Activated CD8-positive, alpha-beta memory T cell treated with anti-CD3 and anti-CD28 coated beads, Interleukin-2, amount 50 U/mL, for 1 hour (primary cell): ENCODE results near the gene CDH13.

Experiments used
- DNase-seq: peaks from one replicate; pipeline ENCODE4 v3.0.0-alpha.2; 2020; ENCODE audit errors: extremely low read depth

Gene CDH13

DNA sequence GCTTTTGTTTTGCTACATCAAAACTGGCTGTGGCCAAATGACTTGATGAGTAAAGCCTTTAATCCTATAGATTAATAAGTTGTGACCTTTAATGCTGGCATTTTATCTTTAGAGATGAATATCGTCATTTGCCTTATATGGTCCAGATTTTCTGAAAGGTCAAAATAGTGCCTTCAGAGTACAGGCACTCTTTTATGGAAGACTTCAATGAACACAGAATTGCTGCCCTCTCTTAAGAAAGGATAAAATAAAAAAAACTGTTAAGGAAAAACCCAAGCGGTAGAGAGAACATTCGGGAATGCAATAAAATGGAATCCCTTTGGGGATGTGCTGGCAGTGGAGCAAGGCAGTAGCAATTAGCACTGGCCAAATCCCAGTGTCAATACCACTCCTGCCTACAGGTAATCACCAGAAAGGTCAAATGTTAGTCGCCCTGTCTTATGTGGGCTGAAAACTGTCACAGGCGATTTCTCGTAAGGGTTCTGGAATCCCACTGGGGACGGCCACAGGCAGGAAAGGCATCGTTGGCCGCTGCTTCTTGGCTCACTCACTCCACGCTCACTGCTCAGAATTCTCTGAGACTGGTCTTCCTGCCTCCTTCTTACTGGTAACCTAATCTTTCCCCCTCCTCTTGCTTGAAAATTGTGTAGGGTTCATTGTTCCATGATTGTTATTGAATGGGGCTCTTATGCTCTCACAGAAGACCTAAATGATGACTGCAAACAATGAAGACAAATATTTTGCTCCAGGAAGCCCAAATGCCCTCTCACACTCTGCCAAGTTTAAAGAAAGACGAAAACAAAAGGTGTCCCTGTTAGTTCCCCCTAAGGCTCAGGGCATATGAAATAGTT, 1135.6 kb downstream of the CDH13 start:
- no peak for DNase-seq

DNA sequence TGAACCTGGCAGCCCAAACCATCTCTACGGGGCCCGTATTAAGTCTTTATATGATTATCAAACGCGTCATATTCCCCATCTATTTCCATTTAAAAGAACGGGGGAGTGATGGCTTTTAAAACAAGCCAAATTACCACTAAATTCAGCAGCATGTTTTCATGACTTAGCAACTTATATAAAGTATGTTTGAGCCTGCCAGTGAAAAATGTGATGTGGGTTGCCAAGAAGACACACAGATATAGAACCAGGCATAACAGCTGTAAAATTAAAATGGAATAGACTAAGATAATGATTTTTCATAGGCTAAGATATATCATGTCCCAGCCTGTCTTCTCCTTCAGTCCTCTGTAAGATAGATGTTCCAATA, 1136.2 kb downstream of the CDH13 start:
- no peak for DNase-seq

DNA sequence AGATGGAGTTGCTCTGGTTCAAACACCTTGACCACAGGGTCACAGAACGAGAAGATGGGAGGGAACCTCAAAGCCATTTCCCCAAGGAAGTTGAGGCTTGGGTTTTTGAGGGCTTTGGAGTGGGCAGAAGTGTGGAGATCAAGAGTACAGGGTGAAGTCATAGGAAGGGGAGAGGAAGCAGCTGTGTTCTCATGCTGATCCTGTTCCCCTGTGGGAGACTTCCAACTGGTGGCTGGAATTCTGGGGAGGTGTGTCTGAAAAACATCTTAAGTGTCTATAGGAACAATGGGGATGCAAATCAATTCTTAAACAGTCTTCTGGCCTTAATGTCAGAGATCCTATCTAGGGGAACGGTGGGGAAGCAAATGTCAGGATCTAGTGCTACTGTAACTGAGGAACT, 1142.2 kb downstream of the CDH13 start:
- no peak for DNase-seq

DNA sequence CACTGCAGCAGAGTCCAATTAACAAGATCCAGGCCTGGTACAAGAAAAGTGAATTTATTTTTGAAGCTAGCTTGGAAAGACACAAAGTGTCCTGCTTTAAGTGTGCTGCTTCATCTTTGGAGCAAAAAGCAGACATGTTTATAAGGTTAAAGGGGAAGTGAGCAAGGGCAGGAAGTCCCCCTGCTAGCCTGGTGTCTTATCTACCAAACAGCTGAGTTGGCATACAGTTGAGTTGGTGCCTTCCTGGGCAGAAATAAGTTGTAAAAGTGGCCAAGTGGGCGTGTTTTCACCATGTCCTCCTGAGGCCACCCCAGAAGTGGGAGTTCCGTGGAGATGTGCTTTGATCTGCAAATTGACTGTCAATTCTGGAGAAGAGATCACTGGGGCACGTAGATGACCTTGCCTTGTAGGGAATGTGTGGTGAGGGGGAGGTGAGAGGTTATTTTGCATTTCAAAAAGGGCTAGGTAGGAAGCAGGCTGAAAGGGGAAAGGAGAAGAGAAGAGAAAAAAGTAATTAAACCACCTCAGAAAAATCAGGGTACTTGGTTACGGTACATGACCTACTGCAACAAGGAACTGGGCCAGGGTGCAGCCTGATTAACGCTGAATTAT, 1142.7 kb downstream of the CDH13 start:
- DNase-seq = no peak

DNA sequence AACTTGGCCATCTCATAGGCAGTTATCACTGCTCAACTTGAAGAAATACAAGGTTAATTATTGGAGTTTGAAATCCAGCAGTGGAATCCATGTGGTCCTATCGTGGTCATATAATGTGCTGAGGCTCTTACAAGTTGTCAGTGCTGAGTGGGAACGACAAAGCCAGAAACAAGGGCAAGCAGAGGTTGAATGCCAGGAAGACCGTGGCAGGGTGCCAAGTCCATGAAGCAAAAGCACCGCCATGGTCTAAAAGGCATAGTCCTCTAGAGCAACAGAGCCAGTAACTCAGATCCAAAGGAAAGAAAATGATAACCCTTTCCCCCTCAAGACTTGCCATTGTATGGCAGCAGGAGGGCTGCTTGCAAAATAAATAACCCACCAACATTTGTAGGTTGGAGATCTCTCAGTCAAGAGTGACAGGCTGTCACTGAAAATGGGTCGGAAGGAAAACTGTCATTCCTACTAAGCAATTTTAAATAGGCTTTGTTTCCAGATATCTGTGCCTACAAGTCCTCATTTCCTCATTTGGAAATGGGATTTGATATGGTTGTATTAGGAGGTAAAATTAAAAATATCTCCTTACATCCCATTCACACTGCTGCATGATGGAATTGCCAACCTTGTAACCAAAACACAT, 1144.7 kb downstream of the CDH13 start:
- DNase-seq = no peak

DNA sequence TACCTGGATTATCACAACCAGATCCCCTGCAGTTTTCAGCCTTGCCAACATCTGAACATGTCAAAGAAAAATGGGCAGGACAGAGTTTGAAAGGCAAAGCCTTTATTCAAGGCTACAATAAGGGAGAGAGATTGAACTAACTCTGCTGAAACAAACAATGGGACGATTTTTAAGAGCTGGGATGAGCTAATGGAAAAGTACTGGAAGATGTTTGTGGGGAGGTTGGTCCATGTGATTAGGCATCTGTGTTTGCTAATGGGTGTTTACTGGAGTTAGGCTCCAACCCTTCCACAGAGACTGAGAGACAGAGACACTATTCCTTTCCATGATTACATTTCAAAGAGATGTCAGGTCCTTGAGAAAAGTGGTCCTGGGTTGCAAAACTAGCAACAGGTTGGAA, 1146.0 kb downstream of the CDH13 start:
- no peak for DNase-seq

DNA sequence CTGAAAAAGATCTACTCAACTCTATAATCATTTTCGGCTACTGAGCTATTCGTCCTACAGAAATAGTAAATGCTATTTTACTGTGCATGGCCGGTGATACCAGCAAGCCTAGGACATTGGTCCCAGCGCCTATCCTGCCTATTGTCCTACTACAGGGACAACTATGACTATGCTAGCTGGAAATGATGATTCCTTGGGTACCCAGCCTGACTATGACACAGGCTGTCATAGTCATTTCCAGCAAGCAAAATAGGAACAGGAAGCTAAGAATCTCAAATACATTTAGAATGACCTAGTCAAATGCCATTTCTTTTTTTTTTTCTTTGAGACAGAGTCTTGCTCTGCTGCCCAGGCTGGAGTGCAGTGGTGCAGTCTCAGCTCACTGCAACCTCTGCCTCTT, 1147.3 kb downstream of the CDH13 start:
- DNase-seq = no peak

DNA sequence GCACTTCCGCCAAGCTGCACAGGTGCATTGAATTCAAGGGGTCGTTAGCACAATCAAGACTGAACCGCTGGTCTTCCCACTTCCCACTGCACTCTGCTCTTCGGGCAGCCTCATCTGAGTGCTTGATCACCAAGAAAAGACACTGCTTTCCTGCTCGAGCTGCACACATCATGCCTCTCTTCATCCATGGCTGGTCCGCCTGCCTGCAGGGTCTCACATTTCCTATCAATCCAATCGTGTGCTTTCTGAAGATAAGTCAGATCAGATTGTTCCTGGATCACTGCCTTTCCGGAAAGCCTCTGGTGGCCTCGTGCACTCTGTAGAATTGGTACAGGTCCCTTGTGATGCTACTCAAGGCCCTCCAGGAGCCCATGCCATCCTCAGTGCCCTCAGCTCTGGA, 1150.2 kb downstream of the CDH13 start:
- DNase-seq = no peak

DNA sequence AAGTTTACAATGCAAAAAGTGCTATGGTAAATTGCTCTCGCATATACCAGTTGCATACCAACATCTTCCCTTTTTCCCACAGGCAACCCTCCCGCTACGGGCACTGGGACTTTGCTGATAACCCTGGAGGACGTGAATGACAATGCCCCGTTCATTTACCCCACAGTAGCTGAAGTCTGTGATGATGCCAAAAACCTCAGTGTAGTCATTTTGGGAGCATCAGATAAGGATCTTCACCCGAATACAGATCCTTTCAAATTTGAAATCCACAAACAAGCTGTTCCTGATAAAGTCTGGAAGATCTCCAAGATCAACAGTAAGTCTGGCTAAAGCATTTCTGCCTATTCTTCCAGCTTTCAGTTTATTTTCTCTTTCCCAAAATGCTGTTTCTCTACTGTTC, 1153.1 kb downstream of the CDH13 start:
- DNase-seq = no peak

DNA sequence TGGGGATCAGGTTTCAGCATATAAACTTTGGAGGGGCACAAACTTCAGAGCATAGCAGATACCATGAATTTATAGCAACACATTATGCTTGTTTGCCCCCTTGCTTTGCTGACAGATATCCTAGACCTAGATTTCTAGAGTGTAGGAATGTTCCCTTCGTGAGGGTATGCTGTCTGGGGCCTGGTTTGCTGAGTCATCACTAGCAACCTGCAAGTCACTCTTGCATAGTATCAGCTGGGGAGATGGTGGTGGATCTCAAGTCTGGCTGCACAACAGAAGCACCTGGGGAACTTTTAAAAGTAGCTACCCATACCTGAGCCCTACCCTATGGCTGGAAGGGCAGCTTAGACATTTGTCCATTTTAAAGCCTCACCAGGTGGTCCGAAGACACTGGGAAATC, 1158.7 kb downstream of the CDH13 start:
- DNase-seq = no peak

DNA sequence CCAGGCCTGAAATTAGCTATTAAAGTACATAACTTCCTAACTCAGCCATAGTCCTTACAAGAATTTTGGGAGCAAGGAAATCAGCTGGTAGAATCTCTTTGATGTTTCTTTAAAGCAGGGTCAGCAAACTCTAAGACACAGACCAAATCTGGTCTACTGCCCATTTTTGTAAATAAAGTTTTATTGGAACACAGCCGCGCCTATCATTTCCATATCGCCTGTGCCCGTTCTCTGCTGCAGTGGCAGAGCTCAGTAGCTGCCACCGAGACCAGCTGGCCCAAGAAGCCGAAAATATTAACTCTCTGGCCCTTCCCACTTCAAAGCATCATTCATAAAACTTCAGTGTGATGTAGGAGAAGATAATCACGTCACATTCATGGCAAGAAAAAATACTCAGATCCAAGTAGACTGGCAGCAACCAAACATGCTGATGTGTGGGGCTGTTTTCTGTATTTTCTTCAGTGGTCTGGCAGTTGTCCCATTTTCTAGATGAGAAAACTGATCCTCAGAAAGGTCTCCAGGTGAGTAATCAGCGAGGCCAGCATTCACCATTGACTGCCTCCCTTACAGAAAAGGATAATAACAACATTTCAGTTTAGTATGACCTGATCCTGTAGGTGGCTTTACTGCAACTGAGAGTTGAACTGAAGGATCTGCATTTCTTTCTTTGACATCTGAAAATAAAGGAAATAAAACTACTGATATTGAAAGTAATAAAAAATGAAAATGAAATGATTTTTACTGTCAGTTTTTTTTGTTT, 1163.1 kb downstream of the CDH13 start:
- no peak for DNase-seq

DNA sequence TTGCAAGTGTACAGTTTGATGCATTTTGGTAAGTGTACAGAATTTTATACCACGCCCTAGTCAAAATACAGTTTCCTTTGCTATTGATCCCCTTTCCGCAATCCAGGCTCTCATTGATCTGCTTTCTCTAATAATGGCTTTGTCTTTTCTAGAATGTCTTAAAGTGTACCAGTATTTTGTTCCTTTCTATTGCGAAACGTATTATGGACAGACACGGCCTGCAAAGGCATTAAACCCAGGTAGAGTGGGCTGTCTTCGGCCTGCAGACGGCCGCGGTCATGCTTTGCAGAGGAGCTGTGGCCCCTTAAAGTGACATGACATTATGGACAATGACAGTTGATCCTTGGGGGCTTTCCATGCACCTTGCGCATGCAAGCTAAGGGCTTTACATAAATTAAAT, 1165.1 kb downstream of the CDH13 start:
- no peak for DNase-seq

DNA sequence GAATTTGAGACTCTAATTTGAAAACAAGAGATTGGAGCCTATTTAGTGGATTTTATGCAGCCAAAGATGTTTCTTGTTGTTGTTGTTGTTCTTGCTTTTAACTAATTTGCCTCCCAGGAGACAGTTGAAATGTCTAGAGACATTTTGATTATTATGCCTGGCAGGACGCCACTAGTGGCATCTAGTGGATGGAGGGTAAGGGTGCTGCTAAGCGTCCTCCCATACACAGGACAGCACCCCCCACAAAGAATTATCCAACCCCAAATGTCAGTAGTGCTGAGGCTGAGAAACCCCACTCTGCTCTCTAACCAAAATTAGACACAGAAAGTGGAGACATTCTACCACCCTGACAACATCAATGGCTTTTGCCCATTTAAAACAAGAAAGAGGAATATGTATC, 1165.6 kb downstream of the CDH13 start:
- DNase-seq = no peak

DNA sequence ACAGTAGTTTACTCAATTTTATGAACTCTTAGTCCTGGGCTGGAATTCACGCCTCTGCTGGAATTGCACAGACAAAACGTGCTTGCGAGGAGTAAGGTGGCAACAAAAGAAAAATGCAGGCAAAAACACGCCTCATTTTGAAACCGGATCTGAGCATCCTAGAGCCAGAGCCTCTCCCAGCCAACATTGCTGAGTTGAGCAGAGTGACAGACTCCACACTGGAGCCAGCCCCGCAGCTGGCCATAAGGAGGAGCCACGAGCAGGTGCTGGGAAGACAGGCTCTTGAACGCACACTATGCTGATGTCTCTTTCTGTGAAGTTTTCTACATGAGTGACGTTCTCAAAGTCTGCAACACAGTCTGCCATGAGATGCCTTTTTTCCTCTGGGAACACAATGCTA, 1166.4 kb downstream of the CDH13 start:
- DNase-seq = no peak

DNA sequence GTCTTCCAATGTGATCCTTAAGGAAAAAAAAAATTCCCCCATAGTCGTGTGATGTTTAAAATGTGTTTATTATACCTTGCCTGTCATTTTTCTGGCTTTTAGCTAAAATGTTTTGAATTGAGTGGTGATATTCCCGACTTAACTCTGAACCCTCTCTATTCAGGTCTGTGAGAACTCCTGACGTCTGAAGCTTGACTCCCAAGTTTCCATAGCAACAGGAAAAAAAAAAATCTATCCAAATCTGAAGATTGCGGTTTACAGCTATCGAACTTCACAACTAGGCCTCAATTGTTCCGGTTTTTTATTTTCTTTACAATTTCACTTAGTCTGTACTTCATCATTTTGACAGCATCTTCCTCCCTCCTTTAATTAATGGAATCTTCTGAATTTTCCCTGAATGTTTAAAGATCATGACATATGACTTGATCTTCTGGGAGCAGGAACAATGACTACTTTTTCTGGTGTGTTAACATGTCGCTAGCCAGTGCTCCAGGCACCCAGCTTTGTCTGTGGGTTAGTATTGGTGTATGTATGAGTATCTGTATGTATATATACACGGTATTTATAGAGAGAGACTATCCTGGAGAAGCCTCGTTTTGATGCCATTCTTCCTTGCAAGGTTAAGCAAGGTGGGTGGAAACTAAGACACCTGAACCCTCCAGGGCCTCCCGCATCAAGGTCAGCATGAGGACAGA, 1168.2 kb downstream of the CDH13 start:
- no peak for DNase-seq

DNA sequence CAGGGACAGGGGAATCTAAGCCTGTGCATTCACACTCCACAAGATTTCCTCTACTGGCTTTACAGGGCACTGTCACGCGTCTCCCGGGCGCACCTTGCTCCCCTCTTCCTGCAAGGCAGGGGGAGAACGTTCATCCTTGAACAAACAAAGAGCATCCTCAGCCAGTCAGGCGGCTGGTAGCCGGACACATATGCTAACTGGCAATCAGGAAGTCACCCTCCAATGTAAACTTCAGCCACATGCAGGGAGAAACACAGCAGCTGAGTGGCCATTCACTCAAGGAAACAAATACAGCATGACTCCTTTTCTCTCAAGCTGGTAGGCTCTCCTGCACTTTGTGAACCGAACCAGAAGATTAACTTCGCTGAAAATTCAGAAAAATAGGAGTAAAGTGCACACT, 1170.2 kb downstream of the CDH13 start:
- DNase-seq = no peak

DNA sequence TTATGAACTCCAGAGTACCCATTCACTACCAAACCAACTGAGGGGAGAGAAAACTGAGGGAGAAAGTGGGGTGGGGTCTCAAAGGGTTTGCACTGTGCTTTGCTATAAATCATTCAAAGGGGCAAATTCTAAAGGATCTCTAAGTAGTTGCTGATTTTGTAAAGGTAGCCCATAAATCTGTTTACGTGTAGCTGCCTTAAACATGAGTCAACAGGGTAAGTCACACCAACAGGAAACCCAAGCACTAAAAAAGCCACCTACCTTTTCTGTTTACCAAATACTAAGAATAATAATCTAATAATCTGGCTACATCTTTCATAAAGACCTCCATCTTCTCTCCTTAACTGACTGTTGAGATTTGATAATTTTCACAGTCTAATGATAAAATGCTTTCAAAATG, 1172.6 kb downstream of the CDH13 start:
- DNase-seq = no peak

DNA sequence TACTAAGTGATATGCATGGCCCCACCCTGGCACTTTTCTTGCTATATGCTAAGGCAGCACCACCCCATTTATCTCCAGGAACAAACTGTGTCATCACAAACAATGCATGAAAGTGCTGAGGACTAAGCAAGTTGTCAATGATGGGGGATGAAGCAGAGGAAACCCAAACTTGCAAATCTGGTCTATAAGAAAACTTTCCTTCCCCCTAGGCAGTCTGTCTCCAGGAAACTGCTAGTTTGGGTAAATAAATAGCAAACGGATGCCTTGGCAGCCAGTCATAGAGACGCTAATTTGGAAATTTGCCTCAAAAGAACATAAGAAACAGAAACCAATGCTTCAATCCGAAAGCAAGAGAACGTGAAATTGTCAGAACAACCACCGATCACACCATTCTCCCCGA, 1175.4 kb downstream of the CDH13 start:
- DNase-seq = no peak

DNA sequence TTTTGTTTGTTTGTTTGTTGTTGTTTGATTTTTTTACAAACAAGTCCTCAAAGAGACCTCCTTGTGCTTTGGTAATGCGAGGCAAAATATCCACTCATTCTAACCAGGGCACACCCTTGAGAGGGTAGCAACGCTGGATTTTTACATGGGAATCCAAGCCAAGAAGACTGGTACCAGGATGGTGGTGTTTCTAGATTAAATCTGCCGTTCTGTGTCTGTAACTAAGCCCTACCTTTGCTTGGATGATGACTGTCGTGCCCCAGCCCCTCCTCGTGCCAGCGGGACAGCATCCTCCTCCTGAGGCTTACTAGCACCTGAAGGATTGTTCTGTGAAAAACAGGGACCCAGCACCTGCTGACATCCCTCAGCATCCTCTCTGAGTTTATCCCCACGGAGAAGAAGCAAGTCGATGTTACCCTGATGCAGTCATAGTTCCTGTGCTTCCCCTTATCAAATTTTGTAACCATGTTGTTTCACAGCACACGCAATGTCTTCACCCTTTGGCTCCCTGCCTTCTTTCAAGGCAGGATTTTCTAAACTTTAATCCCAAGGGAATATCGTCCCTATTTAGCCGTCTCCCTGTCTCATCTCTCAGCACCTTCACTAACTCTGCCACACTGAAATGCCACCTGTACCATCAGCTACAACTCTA, 1175.9 kb downstream of the CDH13 start:
- no peak for DNase-seq

DNA sequence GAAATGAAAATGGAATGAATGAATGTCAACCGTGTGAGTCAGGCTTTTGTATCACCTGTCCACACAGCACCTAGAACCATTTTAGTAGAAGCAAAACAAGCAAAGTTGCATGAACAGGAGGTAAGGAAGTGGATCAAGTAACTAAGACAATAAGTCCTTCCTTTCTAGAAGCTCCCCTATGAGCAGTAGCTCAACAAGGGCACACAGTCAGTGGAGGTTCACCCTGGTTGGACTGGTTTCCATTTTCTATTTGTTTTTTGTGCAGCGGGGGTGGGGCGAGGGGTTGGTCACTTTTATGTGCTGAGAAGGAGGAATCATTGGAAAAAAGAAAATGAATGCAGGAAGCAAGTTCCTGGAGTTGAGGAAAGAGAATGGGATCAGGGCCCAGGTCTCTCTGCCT, 1177.0 kb downstream of the CDH13 start:
- no peak for DNase-seq

DNA sequence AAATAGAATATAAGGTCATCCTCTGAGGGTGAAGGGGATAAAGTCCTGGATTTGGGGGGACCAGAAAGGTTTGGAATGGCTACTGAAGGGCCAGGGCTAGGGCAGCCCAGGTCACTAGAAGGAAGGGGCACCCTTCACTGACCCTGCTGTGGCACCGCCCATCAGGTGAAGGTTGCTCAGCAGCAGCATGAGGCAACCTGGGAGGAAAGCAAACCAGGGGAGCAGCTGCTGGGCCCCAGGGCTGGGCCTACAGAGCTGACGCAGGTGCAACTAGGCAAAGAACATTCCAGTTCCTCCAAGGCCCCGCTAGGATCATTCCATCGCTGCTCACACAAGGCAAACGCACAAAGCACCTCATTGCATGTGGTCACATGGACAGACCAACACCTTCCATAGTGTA, 1177.6 kb downstream of the CDH13 start:
- DNase-seq = no peak
